B cell (primary cell): ENCODE measurements around the gene ZNF385D. TPM values are rescaled to one million over a fixed set of nuclear protein-coding genes. Genes with fewer than 3 reads are reported as not detected.

Experiments used
- ATAC-seq: fragments of 200-7000 bp; cut with Tn5 transposase; one replicate; pipeline ENCODE4 v1.10.0; 2021; ENCODE audit warnings: low read depth, mild to moderate bottlenecking, moderate number of reproducible peaks, moderate library complexity
- CTCF ChIA-PET: fragments of 350-600 bp; sonication (Branson Sonifier 250); formaldehyde crosslinking; loops from one replicate; lab custom pipeline; 2021; ENCODE audit warnings: antibody characterized with exemption, inconsistent platforms; lab: Charles Lee
- POLR2A ChIA-PET: fragments of 350-600 bp; sonication (Branson Sonifier 250); formaldehyde crosslinking; loops from one replicate; lab custom pipeline; 2021; ENCODE audit warnings: antibody characterized with exemption; lab: Charles Lee
- DNase-seq: peaks from one replicate; pipeline ENCODE4 v3.0.0; 2013
- H2AFZ ChIP-seq: 2 replicates; pipeline ENCODE4 v1.6.1; 2012; ENCODE audit warnings: mild to moderate bottlenecking, low read depth, low read length; ENCODE audit not compliant: insufficient read depth, poor library complexity, severe bottlenecking
- H3K27ac ChIP-seq, 2 donors: 1 replicate in 1 of 2; 2 replicates in 1 of 2; pipeline ENCODE4 v1.5.1; 2012 to 2013; ENCODE audit warnings: low read length in 2 of 2, mild to moderate bottlenecking in 2 of 2, moderate library complexity in 1 of 2
- H3K27me3 ChIP-seq, 4 experiments: fragments of 200-600 bp in 1 of 4; sonication (generic) in 1 of 4; replicated peaks in 1 of 4; 1 replicate in 2 of 4; 2 replicates in 2 of 4; pipeline versions ENCODE4 v1.6.1 to v1.7.0; 2013 to 2016; ENCODE audit warnings: low read length in 3 of 4, mild to moderate bottlenecking in 2 of 4, mixed read lengths in 1 of 4, moderate library complexity in 1 of 4; ENCODE audit not compliant: insufficient read depth in 4 of 4, control insufficient read depth in 3 of 4; ENCODE audit errors: control extremely low read depth in 1 of 4
- H3K36me3 ChIP-seq, 2 experiments: replicated peaks in 1 of 2; 1 replicate in 1 of 2; 2 replicates in 1 of 2; pipeline versions ENCODE4 v1.6.1 to v1.7.1; 2013; ENCODE audit warnings: low read length in 1 of 2; ENCODE audit not compliant: insufficient read depth in 2 of 2, control insufficient read depth in 1 of 2; ENCODE audit errors: control extremely low read depth in 1 of 2, extremely low read depth in 1 of 2
- H3K4me1 ChIP-seq, 2 donors: fragments of 200-600 bp in 1 of 2; sonication (generic) in 1 of 2; 1 replicate in 1 of 2; 2 replicates in 1 of 2; pipeline versions ENCODE4 v1.5.1 to v1.6.1; 2013 to 2017; ENCODE audit warnings: low read length in 2 of 2; ENCODE audit not compliant: control insufficient read depth in 2 of 2, insufficient read depth in 2 of 2
- H3K4me2 ChIP-seq: replicated peaks from 2 replicates; pipeline ENCODE3; 2012; ENCODE audit warnings: mild to moderate bottlenecking, low read depth, low read length; ENCODE audit not compliant: poor library complexity, severe bottlenecking
- H3K4me3 ChIP-seq, 5 experiments: fragments of 200-600 bp in 1 of 5; sonication (generic) in 1 of 5; 1 replicate in 3 of 5; 2 replicates in 2 of 5; pipeline versions ENCODE4 v1.5.1 to v1.7.0; 2011 to 2016; ENCODE audit warnings: low read length in 4 of 5, mild to moderate bottlenecking in 4 of 5, low read depth in 2 of 5, control low read depth in 1 of 5, moderate library complexity in 1 of 5; ENCODE audit not compliant: insufficient read depth in 1 of 5; ENCODE audit errors: control extremely low read depth in 1 of 5, extremely low read depth in 1 of 5
- H3K79me2 ChIP-seq: fragments of 200-600 bp; sonication (generic); one replicate; pipeline ENCODE4 v1.6.0; 2016; ENCODE audit warnings: low read length; ENCODE audit not compliant: control insufficient read depth, insufficient read depth
- H3K9ac ChIP-seq: fragments of 200-600 bp; sonication (generic); 2 replicates; pipeline ENCODE4 v1.6.1; 2017; ENCODE audit warnings: mild to moderate bottlenecking, low read length, moderate library complexity
- H3K9me3 ChIP-seq, 3 donors: one replicate each; pipeline versions ENCODE4 v1.6.1 to v1.7.1; 2013; ENCODE audit warnings: low read length in 2 of 3; ENCODE audit not compliant: control insufficient read depth in 2 of 3, insufficient read depth in 1 of 3; ENCODE audit errors: control extremely low read depth in 1 of 3
- H4K20me1 ChIP-seq: 2 replicates; pipeline ENCODE4 v1.6.0; 2012; ENCODE audit warnings: mild to moderate bottlenecking, low read length; ENCODE audit not compliant: insufficient read depth, control insufficient read depth, poor library complexity, severe bottlenecking
- H3K27ac Mint-ChIP-seq: one replicate; pipeline ENCODE4 v1.8.0; 2021; ENCODE audit warnings: mixed read lengths
- H3K27me3 Mint-ChIP-seq: one replicate; pipeline ENCODE4 v1.8.0; 2021; ENCODE audit warnings: mixed read lengths
- H3K4me1 Mint-ChIP-seq: one replicate; pipeline ENCODE4 v1.8.0; 2021; ENCODE audit warnings: mixed read lengths
- H3K4me3 Mint-ChIP-seq: one replicate; pipeline ENCODE4 v1.8.0; 2021; ENCODE audit warnings: mixed read lengths
- H3K9me3 Mint-ChIP-seq: one replicate; pipeline ENCODE4 v1.8.0; 2022; ENCODE audit warnings: mixed read lengths; ENCODE audit not compliant: insufficient read depth
- EZH2 ChIP-seq: IDR thresholded peaks from 2 replicates; pipeline ENCODE4 v1.6.1; 2012; ENCODE audit warnings: borderline replicate concordance, low read depth, mild to moderate bottlenecking, moderate library complexity, low read length; ENCODE audit not compliant: insufficient read depth, poor library complexity, severe bottlenecking
- WGBS: methylation state at CpG from one replicate; pipeline ENCODE4 v1.1.5; 2013; ENCODE audit warnings: missing lambda C conversion rate; ENCODE audit not compliant: insufficient coverage; 5-methylcytosine and 5-hydroxymethylcytosine counted together
- intact Hi-C: fragments of 100-400 bp; cut with micrococcal nuclease; formaldehyde crosslinking; loops from one replicate; pipeline ENCODE4 v1.10.0; 2022
- polyA plus RNA-seq: library from polyadenylated mRNA; depleted of rRNA; stranded (reverse); fragments of >200 nt; gene quantifications from 2 replicates; pipeline ENCODE4 v1.2.3, GENCODE V29; 2012
- total RNA-seq, 2 donors: library from RNA; stranded (reverse); fragments of 120-200 nt in 1 of 2; gene quantifications; 1 replicate in 1 of 2; 2 replicates in 1 of 2; pipeline versions ENCODE4 v1.2.3 to v1.2.4, GENCODE V29; 2013 to 2022
- TF ChIP-seq, protein P1 (sequence below): fragments of 200-600 bp; IDR thresholded peaks from one replicate; pipeline ENCODE4 v1.8.0; 2022; ENCODE audit warnings: antibody characterized with exemption, mild to moderate bottlenecking

Gene ZNF385D
- total and polyA plus RNA-seq, 2 donors (not counting 1 experiment from before 2014, with no cell fraction given), result not detected

DNA sequence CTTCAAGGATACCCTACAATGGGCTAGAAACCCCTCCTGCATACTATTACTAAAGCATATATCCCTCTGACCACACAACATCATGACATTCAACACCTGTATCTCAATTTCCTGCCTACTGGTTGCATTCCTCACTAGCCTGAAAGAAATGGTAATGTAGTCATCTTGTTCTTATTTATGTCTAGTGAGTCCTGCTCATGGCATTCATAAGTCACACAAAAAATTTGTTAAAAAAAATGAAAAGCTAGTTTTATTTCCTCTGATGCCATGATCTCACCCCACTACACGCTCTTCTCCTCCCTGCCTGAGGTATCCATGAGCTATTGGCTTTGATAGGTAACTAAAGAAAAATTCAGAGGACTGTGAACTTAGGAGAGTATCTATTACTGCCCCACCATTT is 284.5 kb downstream of the ZNF385D start:
- H3K4me2 ChIP-seq, result no peak overlapping the region
- H3K9ac ChIP-seq, result no peak overlapping the region
- H2AFZ ChIP-seq, result no peak overlapping the region
- H3K36me3 ChIP-seq, result no peaks in the 10 kb centered on the region
- peaks cover 0 to 6% (median 0%) of the 10 kb centered on the region in 3 donors for H3K9me3 ChIP-seq
- POLR2A ChIA-PET, result no interaction called here
- Mint-ChIP-seq H3K27ac (no peak overlapping the region), H3K9me3 (peaks cover 2% of the 10 kb centered on the region), H3K4me3 (no peak overlapping the region), H3K4me1 (no peaks in the 10 kb centered on the region), H3K27me3 (no peaks in the 10 kb centered on the region)
- WGBS, result no CpG with 5 or more reads among the region's 1 CpG
- TF ChIP-seq, protein P1, sequence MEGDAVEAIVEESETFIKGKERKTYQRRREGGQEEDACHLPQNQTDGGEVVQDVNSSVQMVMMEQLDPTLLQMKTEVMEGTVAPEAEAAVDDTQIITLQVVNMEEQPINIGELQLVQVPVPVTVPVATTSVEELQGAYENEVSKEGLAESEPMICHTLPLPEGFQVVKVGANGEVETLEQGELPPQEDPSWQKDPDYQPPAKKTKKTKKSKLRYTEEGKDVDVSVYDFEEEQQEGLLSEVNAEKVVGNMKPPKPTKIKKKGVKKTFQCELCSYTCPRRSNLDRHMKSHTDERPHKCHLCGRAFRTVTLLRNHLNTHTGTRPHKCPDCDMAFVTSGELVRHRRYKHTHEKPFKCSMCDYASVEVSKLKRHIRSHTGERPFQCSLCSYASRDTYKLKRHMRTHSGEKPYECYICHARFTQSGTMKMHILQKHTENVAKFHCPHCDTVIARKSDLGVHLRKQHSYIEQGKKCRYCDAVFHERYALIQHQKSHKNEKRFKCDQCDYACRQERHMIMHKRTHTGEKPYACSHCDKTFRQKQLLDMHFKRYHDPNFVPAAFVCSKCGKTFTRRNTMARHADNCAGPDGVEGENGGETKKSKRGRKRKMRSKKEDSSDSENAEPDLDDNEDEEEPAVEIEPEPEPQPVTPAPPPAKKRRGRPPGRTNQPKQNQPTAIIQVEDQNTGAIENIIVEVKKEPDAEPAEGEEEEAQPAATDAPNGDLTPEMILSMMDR, result no peak
- no peak for TF ChIP-seq EZH2
- H3K27ac ChIP-seq, result no peak overlapping the region
- intact Hi-C loops, result no loop called here
- H3K4me3 ChIP-seq, result no peak overlapping the region
- no peaks in the 10 kb centered on the region for H3K79me2 ChIP-seq
- no peaks in the 10 kb centered on the region for H3K27me3 ChIP-seq
- no peaks in the 10 kb centered on the region for H4K20me1 ChIP-seq
- CTCF ChIA-PET, result no interaction called here
- no peak for ATAC-seq
- DNase-seq, result no peak
- no peaks in the 10 kb centered on the region for H3K4me1 ChIP-seq

DNA sequence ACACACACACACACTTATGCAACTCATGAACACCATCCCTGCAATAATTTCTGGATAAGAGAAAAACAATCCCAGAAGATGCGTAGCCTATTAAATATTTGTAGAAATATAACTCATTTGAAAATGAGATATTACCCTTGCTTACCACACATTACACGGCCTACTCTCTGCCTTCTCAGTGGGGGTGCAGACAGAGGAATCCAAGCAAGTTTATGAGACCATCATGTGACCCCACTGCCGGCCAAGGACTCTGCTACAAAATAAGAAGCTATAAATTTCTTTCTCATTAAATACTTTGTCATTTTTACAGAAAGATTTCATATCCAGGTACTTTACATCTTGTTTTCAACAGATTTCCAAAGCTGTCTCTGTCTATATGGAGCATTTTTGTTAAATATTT is 286.3 kb downstream of the ZNF385D start:
- Histone ChIP-seq H3K9me3 (peaks cover 0 to 6% (median 0%) of the 10 kb centered on the region in 3 donors), H3K27me3 (no peaks in the 10 kb centered on the region), H3K36me3 (no peaks in the 10 kb centered on the region), H4K20me1 (no peaks in the 10 kb centered on the region), H3K27ac (no peak overlapping the region), H3K4me3 (no peak overlapping the region), H3K4me1 (no peaks in the 10 kb centered on the region), H3K4me2 (no peak overlapping the region), H2AFZ (no peak overlapping the region), H3K9ac (no peak overlapping the region), H3K79me2 (no peaks in the 10 kb centered on the region)
- no peaks in the 10 kb centered on the region for H3K27me3 Mint-ChIP-seq
- H3K27ac Mint-ChIP-seq, result no peak overlapping the region
- no peaks in the 10 kb centered on the region for H3K4me1 Mint-ChIP-seq
- intact Hi-C loops, result no loop called here
- no peak for ATAC-seq
- no peak overlapping the region for H3K4me3 Mint-ChIP-seq
- DNase-seq, result no peak
- H3K9me3 Mint-ChIP-seq, result peaks cover 2% of the 10 kb centered on the region
- CTCF ChIA-PET, result no interaction called here
- no peak for TF ChIP-seq EZH2
- TF ChIP-seq, protein P1, result no peak
- no CpG with 5 or more reads among the region's 3 CpGs for WGBS
- POLR2A ChIA-PET, result no interaction called here
